Left lung (tissue), 8 donors: Measurements from ENCODE around the gene BORCS6. TPM values are rescaled to one million over a fixed set of nuclear protein-coding genes. Genes with fewer than 3 reads are reported as not detected.

ENCODE experiments used
- microRNA-seq, 2 donors: library from miRNA; unstranded; fragments of <30 nt; microRNA quantifications; one replicate each; pipeline ENCODE4, GENCODE V29; 2019
- polyA plus RNA-seq, 6 donors: library from polyadenylated mRNA; unstranded; fragments of 120-200 nt; gene quantifications; one replicate each; pipeline ENCODE4 v1.2.1, GENCODE V29; 2013; ENCODE audit not compliant: insufficient read length in 6 of 6
- total RNA-seq, 2 donors: library from RNA; stranded (reverse); fragmentation: NEBNext Ultra II Directional; extraction: Animal tissue kit (Norgen Biotek cat#: 25700); gene quantifications; one replicate each; pipeline ENCODE4 v1.2.1, GENCODE V29; 2021
- donor health status: DM: no; HTN: yes; CAD: no.
- donor health status: DM: no; HTN: no; CAD: no.

The BORCS6 gene
- total and polyA plus RNA-seq, 8 donors = 2.4 to 10.6 (median 3.3) TPM

Small RNA genes lying within 50 kb of the gene (microRNA-seq; reads per million reads assigned to microRNA genes)
- gene MIR4521 = 2.3 to 73.9 reads per million in 2 donors
- 0.55 to 0.67 reads per million in 2 donors for gene MIR6883

Other genes starting within 250 kb of the BORCS6 start
- gene GUCY2D, start 187.6 kb downstream of the BORCS6 start, total RNA-seq = 1 to 10 TPM; 1.1 to 3.4 TPM
- gene GUCY2D, start 187.6 kb downstream of the BORCS6 start, polyA plus RNA-seq = under 1 TPM in 2 of 6 donors, not detected in 4; 0.13 to 0.34 TPM
- gene ALOX15B, start 151.1 kb downstream of the BORCS6 start, total RNA-seq = 100 to 1,000 TPM in 1 of 2 donors, 10 to 100 TPM in 1; 52.5 to 112 TPM
- gene ALOX15B, start 151.1 kb downstream of the BORCS6 start, polyA plus RNA-seq = under 1 TPM; 0.38 to 0.60 (median 0.45) TPM
- under 1 TPM in 1 of 2 donors, not detected in 1; 0.32 TPM for gene ALOX12B, start 102.5 kb downstream of the BORCS6 start, total RNA-seq
- gene ALOX12B, start 102.5 kb downstream of the BORCS6 start, polyA plus RNA-seq = under 1 TPM in 4 of 6 donors, not detected in 2; 0.20 to 0.32 (median 0.26) TPM
- gene ALOXE3, start 71.7 kb downstream of the BORCS6 start, total RNA-seq = under 1 TPM; 0.23 to 0.55 TPM
- gene ALOXE3, start 71.7 kb downstream of the BORCS6 start, polyA plus RNA-seq = under 1 TPM in 2 of 6 donors, not detected in 4; 0.05 to 0.06 TPM
- under 1 TPM in 1 of 2 donors, not detected in 1; 0.52 TPM for gene HES7, start 66.1 kb downstream of the BORCS6 start, total RNA-seq
- gene HES7, start 66.1 kb downstream of the BORCS6 start, polyA plus RNA-seq = under 1 TPM in 2 of 6 donors, not detected in 4; 0.10 to 0.20 TPM
- 100 to 1,000 TPM; 101 to 111 TPM for gene PER1, start 37.8 kb downstream of the BORCS6 start, total RNA-seq
- 10 to 100 TPM; 28.0 to 84.0 (median 41.4) TPM for gene PER1, start 37.8 kb downstream of the BORCS6 start, polyA plus RNA-seq
- gene VAMP2, start 27.2 kb downstream of the BORCS6 start, total RNA-seq = 10 to 100 TPM; 48.3 to 48.9 TPM
- 100 to 1,000 TPM in 4 of 6 donors, 10 to 100 TPM in 2; 86.2 to 108 (median 103) TPM for gene VAMP2, start 27.2 kb downstream of the BORCS6 start, polyA plus RNA-seq
- 10 to 100 TPM; 15.0 to 15.9 TPM for gene TMEM107, start 13.8 kb downstream of the BORCS6 start, total RNA-seq
- 10 to 100 TPM; 17.3 to 21.0 (median 19.7) TPM for gene TMEM107, start 13.8 kb downstream of the BORCS6 start, polyA plus RNA-seq
- gene AURKB, start 20.4 kb upstream of the BORCS6 start, total RNA-seq = 10 to 100 TPM in 1 of 2 donors, 1 to 10 TPM in 1; 2.7 to 10.2 TPM
- gene AURKB, start 20.4 kb upstream of the BORCS6 start, polyA plus RNA-seq = 10 to 100 TPM; 21.3 to 58.0 (median 36.6) TPM
- gene CTC1, start 57.9 kb upstream of the BORCS6 start, total RNA-seq = 10 to 100 TPM; 49.1 to 53.1 TPM
- 10 to 100 TPM; 23.4 to 38.6 (median 32.2) TPM for gene CTC1, start 57.9 kb upstream of the BORCS6 start, polyA plus RNA-seq
- 10 to 100 TPM; 25.9 to 51.0 TPM for gene PFAS, start 59.1 kb upstream of the BORCS6 start, total RNA-seq
- 10 to 100 TPM; 36.7 to 48.8 (median 41.7) TPM for gene PFAS, start 59.1 kb upstream of the BORCS6 start, polyA plus RNA-seq
- gene RANGRF, start 98.5 kb upstream of the BORCS6 start, total RNA-seq = 10 to 100 TPM; 22.9 to 33.2 TPM
- 10 to 100 TPM; 23.7 to 30.0 (median 24.8) TPM for gene RANGRF, start 98.5 kb upstream of the BORCS6 start, polyA plus RNA-seq
- 10 to 100 TPM in 1 of 2 donors, 1 to 10 TPM in 1; 8.5 to 11.1 TPM for gene SLC25A35, start 105.2 kb upstream of the BORCS6 start, total RNA-seq
- gene SLC25A35, start 105.2 kb upstream of the BORCS6 start, polyA plus RNA-seq = 1 to 10 TPM; 2.6 to 4.8 (median 3.4) TPM
- 10 to 100 TPM; 18.4 to 25.4 TPM for gene ARHGEF15, start 120.1 kb upstream of the BORCS6 start, total RNA-seq
- 10 to 100 TPM; 32.1 to 50.6 (median 39.1) TPM for gene ARHGEF15, start 120.1 kb upstream of the BORCS6 start, polyA plus RNA-seq
- not detected for gene ODF4, start 149.7 kb upstream of the BORCS6 start, total RNA-seq
- not detected for gene ODF4, start 149.7 kb upstream of the BORCS6 start, polyA plus RNA-seq
- gene RPL26, start 193.0 kb upstream of the BORCS6 start, total RNA-seq = 1,000 to 10,000 TPM; 1,094 to 1,210 TPM
- gene RPL26, start 193.0 kb upstream of the BORCS6 start, polyA plus RNA-seq = 1,000 to 10,000 TPM; 2,596 to 3,628 (median 3,265) TPM
- not detected for gene RNF222, start 207.6 kb upstream of the BORCS6 start, total RNA-seq
- gene RNF222, start 207.6 kb upstream of the BORCS6 start, polyA plus RNA-seq = under 1 TPM in 5 of 6 donors, not detected in 1; 0.08 to 0.15 (median 0.13) TPM
- 10 to 100 TPM; 57.7 to 66.0 TPM for gene NDEL1, start 245.7 kb upstream of the BORCS6 start, total RNA-seq
- gene NDEL1, start 245.7 kb upstream of the BORCS6 start, polyA plus RNA-seq = 10 to 100 TPM; 60.8 to 84.1 (median 71.5) TPM